ENCODE data around the gene TMEM129.

TMEM129 gene

GRCh38 chr4:1767061-1767769 is 46.1 kb upstream of the TMEM129 start:
- no peak for ATAC-seq (ENCODE audit: insufficient read depth, low read depth)
- TF ChIP-seq EZH2 (IDR thresholded peaks at IDR 0.05; ENCODE audit: borderline replicate concordance, low read depth, low read length, severe bottlenecking) (no peak), CTCF (IDR thresholded peaks at IDR 0.05; ENCODE audit: borderline replicate concordance, extremely low read depth, low read length, poor library complexity, severe bottlenecking) (no peak)
- no peak overlapping the region for H3K9ac ChIP-seq (ENCODE audit: low read depth, low read length)
- no peaks in the 10 kb centered on the region for H3K9me3 ChIP-seq (ENCODE audit: insufficient read depth, low read length, severe bottlenecking)
- DNase-seq = no peak
- no peaks in the 10 kb centered on the region for H3K27me3 ChIP-seq (ENCODE audit: insufficient read depth, low read length, poor library complexity)
- no peak overlapping the region for H3K4me3 ChIP-seq (ENCODE audit: low read depth in 1 of 2, low read length in 2 of 2)
- H3K27ac ChIP-seq (ENCODE audit: low read length) = no peak overlapping the region
- no peaks in the 10 kb centered on the region; the same call in 1 of the 2 replicates for H4K20me1 ChIP-seq (ENCODE audit: insufficient read depth, low read length)
- no peak overlapping the region for H3K4me2 ChIP-seq (ENCODE audit: insufficient read depth, low read length)
- no peaks in the 10 kb centered on the region for H3K79me2 ChIP-seq (ENCODE audit: insufficient read depth, low read length)
- H2AFZ ChIP-seq (ENCODE audit: low read depth, low read length) = no peak overlapping the region
- H3K36me3 ChIP-seq (ENCODE audit: insufficient read depth, low read length) = no peaks in the 10 kb centered on the region
- no peaks in the 10 kb centered on the region for H3K4me1 ChIP-seq (ENCODE audit: insufficient read depth, low read length)

GRCh38 chr4:1766106-1767060 is 45.3 kb upstream of the TMEM129 start:
- TF ChIP-seq EZH2 (IDR thresholded peaks at IDR 0.05; ENCODE audit: borderline replicate concordance, low read depth, low read length, severe bottlenecking) (no peak), CTCF (IDR thresholded peaks at IDR 0.05; ENCODE audit: borderline replicate concordance, extremely low read depth, low read length, poor library complexity, severe bottlenecking) (no peak)
- Histone ChIP-seq H3K4me3 (ENCODE audit: low read depth in 1 of 2, low read length in 2 of 2) (no peak overlapping the region), H3K4me2 (ENCODE audit: insufficient read depth, low read length) (no peak overlapping the region), H3K9me3 (ENCODE audit: insufficient read depth, low read length, severe bottlenecking) (no peaks in the 10 kb centered on the region), H2AFZ (ENCODE audit: low read depth, low read length) (no peak overlapping the region), H3K4me1 (ENCODE audit: insufficient read depth, low read length) (no peaks in the 10 kb centered on the region), H3K27me3 (ENCODE audit: insufficient read depth, low read length, poor library complexity) (no peaks in the 10 kb centered on the region), H3K9ac (ENCODE audit: low read depth, low read length) (no peak overlapping the region), H3K27ac (ENCODE audit: low read length) (no peak overlapping the region), H3K79me2 (ENCODE audit: insufficient read depth, low read length) (no peaks in the 10 kb centered on the region), H4K20me1 (ENCODE audit: insufficient read depth, low read length) (peaks cover 3% of the 10 kb centered on the region; the same call in 1 of the 2 replicates), H3K36me3 (ENCODE audit: insufficient read depth, low read length) (no peaks in the 10 kb centered on the region)
- ATAC-seq (ENCODE audit: insufficient read depth, low read depth) (0 out of 3 replicates have a peak, but pooled peaks have one; percentile 11), DNase-seq (no peak)

GRCh38 chr4:1765409-1766072 is 44.4 kb upstream of the TMEM129 start:
- ATAC-seq (ENCODE audit: insufficient read depth, low read depth) = peak; percentile 10; the same call in 1 of the 3 replicates
- Histone ChIP-seq H3K9me3 (ENCODE audit: insufficient read depth, low read length, severe bottlenecking) (no peaks in the 10 kb centered on the region), H3K9ac (ENCODE audit: low read depth, low read length) (no peak overlapping the region), H4K20me1 (ENCODE audit: insufficient read depth, low read length) (peaks cover 3% of the 10 kb centered on the region; the same call in 1 of the 2 replicates), H2AFZ (ENCODE audit: low read depth, low read length) (no peak overlapping the region), H3K4me1 (ENCODE audit: insufficient read depth, low read length) (no peaks in the 10 kb centered on the region), H3K27ac (ENCODE audit: low read length) (no peak overlapping the region), H3K27me3 (ENCODE audit: insufficient read depth, low read length, poor library complexity) (no peaks in the 10 kb centered on the region), H3K79me2 (ENCODE audit: insufficient read depth, low read length) (no peaks in the 10 kb centered on the region), H3K4me3 (ENCODE audit: low read depth in 1 of 2, low read length in 2 of 2) (no peak overlapping the region), H3K36me3 (ENCODE audit: insufficient read depth, low read length) (no peaks in the 10 kb centered on the region), H3K4me2 (ENCODE audit: insufficient read depth, low read length) (no peak overlapping the region)
- DNase-seq = no peak
- TF ChIP-seq EZH2 (IDR thresholded peaks at IDR 0.05; ENCODE audit: borderline replicate concordance, low read depth, low read length, severe bottlenecking) = no peak
- no peak for TF ChIP-seq CTCF (IDR thresholded peaks at IDR 0.05; ENCODE audit: borderline replicate concordance, extremely low read depth, low read length, poor library complexity, severe bottlenecking)
